Liver (tissue), 3 donors: ENCODE data around the gene STX2.

ENCODE experiments used
- EGR1 ChIP-seq, 2 donors: IDR thresholded peaks; 2 replicates each; pipeline ENCODE4 v1.6.1; 2016 to 2018; ENCODE audit warnings: antibody characterized with exemption in 2 of 2, low read depth in 2 of 2
- GABPA ChIP-seq, 2 donors: IDR thresholded peaks in 1 of 2; conservative IDR thresholded peaks in 1 of 2; 2 replicates each; pipeline ENCODE4 v1.6.1; 2016; ENCODE audit warnings: antibody characterized with exemption in 2 of 2, mild to moderate bottlenecking in 1 of 2, moderate library complexity in 1 of 2
- HNF4A ChIP-seq, 2 donors: conservative IDR thresholded peaks; 2 replicates each; pipeline ENCODE4 v1.6.1; 2016; ENCODE audit warnings: antibody characterized with exemption in 2 of 2, mild to moderate bottlenecking in 2 of 2
- NR2F2 ChIP-seq: IDR thresholded peaks from 2 replicates; pipeline ENCODE4 v1.6.1; 2016; ENCODE audit warnings: antibody characterized with exemption
- RAD21 ChIP-seq, 2 donors: IDR thresholded peaks; 2 replicates each; pipeline ENCODE4 v1.6.1; 2016; ENCODE audit warnings: antibody characterized with exemption in 2 of 2, mild to moderate bottlenecking in 2 of 2
- SP1 ChIP-seq: IDR thresholded peaks from 2 replicates; pipeline ENCODE4 v1.6.1; 2018; ENCODE audit warnings: antibody characterized with exemption, mild to moderate bottlenecking
- YY1 ChIP-seq: IDR thresholded peaks from 2 replicates; pipeline ENCODE4 v1.6.1; 2016; ENCODE audit warnings: antibody characterized with exemption, mild to moderate bottlenecking
- TF ChIP-seq, protein P1 (sequence below): fragments of 150-350 bp; IDR thresholded peaks from 2 replicates; pipeline ENCODE4 v1.5.1; 2017; ENCODE audit warnings: improper control_type of control experiment, low read depth, low read length; ENCODE audit not compliant: missing input control
- TF ChIP-seq, protein P2 (sequence below): IDR thresholded peaks from 2 replicates; pipeline ENCODE4 v1.6.1; 2016; ENCODE audit warnings: antibody characterized with exemption
- TF ChIP-seq, protein P3 (sequence below): IDR thresholded peaks from 2 replicates; pipeline ENCODE4 v1.6.1; 2016; ENCODE audit warnings: antibody characterized with exemption
- donor health status: healthy.
- donor health status: healthy.

DNA sequence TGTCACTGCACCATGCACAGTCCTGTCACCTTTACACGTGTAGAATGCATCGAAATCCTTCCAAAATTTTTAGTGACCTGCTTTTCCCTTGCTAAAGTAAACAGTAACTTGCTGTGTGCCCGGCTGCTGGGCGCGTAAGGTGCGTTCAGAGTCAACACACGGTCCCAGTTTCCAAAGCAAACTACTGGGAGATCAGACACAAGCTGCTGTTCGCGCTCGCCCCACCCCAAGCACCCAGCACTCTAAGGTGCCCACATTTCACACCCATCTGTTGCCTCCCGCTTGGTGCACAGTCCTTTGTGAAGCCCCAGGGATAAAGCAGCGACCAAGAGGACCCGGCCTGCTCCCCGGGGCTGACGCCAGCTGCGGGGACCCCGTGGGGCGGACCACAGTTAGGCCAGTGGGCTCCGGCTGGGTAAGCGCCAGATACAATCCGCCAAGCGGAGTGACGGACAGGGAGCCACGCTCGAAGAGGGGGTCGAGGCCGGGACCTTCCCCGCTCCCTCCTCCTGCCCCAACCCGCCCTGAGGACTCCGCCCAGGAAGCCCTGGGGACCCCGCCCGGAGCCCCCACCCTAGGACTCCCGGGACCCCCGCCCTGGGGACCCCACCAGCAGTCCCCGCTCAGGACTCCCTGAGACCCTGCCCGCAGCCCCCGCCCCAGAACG lies 633 bp downstream of the STX2 start:
- TF ChIP-seq, protein P1, sequence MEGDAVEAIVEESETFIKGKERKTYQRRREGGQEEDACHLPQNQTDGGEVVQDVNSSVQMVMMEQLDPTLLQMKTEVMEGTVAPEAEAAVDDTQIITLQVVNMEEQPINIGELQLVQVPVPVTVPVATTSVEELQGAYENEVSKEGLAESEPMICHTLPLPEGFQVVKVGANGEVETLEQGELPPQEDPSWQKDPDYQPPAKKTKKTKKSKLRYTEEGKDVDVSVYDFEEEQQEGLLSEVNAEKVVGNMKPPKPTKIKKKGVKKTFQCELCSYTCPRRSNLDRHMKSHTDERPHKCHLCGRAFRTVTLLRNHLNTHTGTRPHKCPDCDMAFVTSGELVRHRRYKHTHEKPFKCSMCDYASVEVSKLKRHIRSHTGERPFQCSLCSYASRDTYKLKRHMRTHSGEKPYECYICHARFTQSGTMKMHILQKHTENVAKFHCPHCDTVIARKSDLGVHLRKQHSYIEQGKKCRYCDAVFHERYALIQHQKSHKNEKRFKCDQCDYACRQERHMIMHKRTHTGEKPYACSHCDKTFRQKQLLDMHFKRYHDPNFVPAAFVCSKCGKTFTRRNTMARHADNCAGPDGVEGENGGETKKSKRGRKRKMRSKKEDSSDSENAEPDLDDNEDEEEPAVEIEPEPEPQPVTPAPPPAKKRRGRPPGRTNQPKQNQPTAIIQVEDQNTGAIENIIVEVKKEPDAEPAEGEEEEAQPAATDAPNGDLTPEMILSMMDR = no peak
- TF ChIP-seq, protein P2, sequence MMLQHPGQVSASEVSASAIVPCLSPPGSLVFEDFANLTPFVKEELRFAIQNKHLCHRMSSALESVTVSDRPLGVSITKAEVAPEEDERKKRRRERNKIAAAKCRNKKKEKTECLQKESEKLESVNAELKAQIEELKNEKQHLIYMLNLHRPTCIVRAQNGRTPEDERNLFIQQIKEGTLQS = no peak
- TF ChIP-seq YY1 (peak; percentile 64), GABPA (IDR thresholded peaks at IDR 0.05 in 1 of 2, conservative IDR thresholded peaks at IDR 0.05 in 1 of 2) (no peak), SP1 (peak; percentile 83), RAD21 (IDR thresholded peaks at IDR 0.05) (peak; percentile 18 to 20), HNF4A (conservative IDR thresholded peaks at IDR 0.05) (peak; percentile 44 to 65), NR2F2 (no peak), EGR1 (IDR thresholded peaks at IDR 0.05; ENCODE audit: low read depth in 2 of 2) (peak in 1 of 2 donors; percentile 40)
- TF ChIP-seq, protein P3, sequence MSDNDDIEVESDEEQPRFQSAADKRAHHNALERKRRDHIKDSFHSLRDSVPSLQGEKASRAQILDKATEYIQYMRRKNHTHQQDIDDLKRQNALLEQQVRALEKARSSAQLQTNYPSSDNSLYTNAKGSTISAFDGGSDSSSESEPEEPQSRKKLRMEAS = peak; percentile 85
